ENCODE measurements around the gene SLC46A1.
"Not testable (repeated sequence)": the region's sequence is repeated elsewhere in the genome, so short reads cannot be mapped to it uniquely, and the experiment has no call there.

The SLC46A1 gene

DNA sequence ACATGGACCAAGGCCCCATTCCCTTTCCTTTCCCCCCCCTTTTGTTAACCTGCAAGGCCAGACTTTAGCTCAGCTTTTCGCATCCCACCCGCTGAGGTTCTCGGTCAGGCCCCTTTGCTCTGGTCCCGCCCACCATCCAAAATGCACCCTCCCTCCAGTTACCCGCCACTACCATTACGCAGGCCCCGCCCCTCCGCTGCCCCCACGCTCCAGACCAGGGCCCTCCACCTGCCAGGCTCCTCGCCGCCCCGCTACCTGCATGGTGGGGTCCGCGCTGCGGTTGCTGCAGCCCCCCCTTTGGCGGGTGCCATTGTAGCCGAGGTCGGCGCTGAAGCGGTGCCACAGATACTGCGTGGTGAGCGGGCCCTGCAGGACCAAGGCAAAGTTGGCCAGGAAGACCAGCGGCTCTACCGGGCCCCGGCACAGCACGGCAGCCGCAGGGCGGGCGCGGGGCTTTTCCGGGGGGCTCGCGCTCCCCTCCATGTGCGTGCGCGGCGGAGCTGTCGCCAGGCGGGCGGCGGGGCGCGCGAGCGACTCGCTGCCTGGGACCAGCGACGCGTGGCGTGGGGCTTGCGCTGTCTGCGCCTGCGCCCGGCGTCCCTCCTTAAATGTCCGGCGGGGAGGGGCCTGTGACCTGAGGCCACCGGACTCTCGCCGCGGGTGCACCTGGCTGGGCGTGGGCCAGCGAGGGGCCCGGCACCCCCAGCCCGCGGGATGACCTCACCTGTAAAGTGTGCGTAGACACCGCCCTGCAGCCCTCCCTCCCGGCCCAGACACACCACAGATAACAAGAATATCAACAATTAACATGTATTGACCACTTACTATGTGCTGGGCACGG is at the start of gene SLC46A1:
Gene SLC46A1, minus strand, starts transcription at position 581 of the 841 bp plus-strand sequence. Its CDS starts 98 bp downstream, at position 483.
- H3K9ac ChIP-seq (ENCODE audit: low read length) = no peak within 1 kb of the TSS
- H3K27me3 ChIP-seq (ENCODE audit: control insufficient read depth in 1 of 2, insufficient read depth in 2 of 2, low read length in 2 of 2) = no peaks in the 10 kb centered on the region
- H3K4me3 ChIP-seq (ENCODE audit: low read depth in 1 of 2, low read length in 2 of 2) = peak within 1 kb of the TSS; percentile 81 to 82
- peak within 1 kb of the TSS; percentile 55 for H3K27ac ChIP-seq (ENCODE audit: low read depth, low read length)
- no peaks in the 10 kb centered on the region for H3K9me3 ChIP-seq (ENCODE audit: low read length)
- peaks cover 13% of the 10 kb centered on the region for H3K36me3 ChIP-seq (ENCODE audit: insufficient read depth, low read length)
- peaks cover 19% of the 10 kb centered on the region for H3K4me1 ChIP-seq (ENCODE audit: insufficient read depth, low read length)

DNA sequence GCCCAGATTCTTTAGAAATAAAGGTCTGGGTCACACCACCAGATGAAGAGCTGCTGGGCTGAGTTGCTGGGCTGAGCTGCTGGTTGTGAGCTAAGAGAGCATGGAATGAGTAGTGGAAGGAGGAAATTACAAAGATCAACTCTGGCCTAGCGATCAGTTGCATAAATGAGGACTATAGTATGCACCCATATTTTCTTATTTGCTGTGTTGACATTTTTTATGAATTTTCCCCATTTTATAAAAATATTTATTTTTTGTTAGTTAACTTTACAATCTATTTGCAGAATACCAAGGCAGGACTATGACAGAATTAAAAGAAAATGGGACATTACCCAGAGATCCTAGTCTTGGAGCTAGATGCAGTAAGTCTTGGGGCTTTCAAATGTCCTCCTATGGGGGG is 43.8 kb upstream of the SLC46A1 start:
- H3K9ac ChIP-seq (ENCODE audit: low read length) = no peak overlapping the region
- no peaks in the 10 kb centered on the region for H3K9me3 ChIP-seq (ENCODE audit: low read length)
- no peaks in the 10 kb centered on the region for H3K27me3 ChIP-seq (ENCODE audit: control insufficient read depth in 1 of 2, insufficient read depth in 2 of 2, low read length in 2 of 2)
- H3K4me3 ChIP-seq (ENCODE audit: low read depth in 1 of 2, low read length in 2 of 2) = no peak overlapping the region
- no peak overlapping the region for H3K27ac ChIP-seq (ENCODE audit: low read depth, low read length)
- H3K4me1 ChIP-seq (ENCODE audit: insufficient read depth, low read length) = no peaks in the 10 kb centered on the region
- no peaks in the 10 kb centered on the region for H3K36me3 ChIP-seq (ENCODE audit: insufficient read depth, low read length)

DNA sequence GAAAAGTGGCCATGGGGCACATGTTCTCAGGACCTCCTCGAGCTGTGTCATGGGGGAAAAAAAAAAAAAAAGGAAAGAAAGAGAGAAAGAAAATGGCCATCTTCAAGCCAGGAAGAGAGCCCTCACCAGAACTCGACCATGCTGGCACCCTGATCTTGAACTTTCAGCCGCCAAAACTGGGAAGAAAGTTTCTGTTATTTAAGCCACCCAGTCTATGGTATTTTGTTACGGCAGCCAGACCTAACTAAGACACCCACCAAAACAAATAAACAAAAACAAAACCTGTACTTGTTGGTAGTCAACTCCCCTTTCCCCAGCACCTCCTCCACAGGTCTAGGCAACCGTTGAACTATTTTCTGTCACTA is 41.4 kb upstream of the SLC46A1 start:
- Histone ChIP-seq H3K36me3 (ENCODE audit: insufficient read depth, low read length) (no peaks in the 10 kb centered on the region), H3K27me3 (ENCODE audit: control insufficient read depth in 1 of 2, insufficient read depth in 2 of 2, low read length in 2 of 2) (no peaks in the 10 kb centered on the region), H3K9ac (ENCODE audit: low read length) (no peak overlapping the region), H3K9me3 (ENCODE audit: low read length) (no peaks in the 10 kb centered on the region), H3K4me1 (ENCODE audit: insufficient read depth, low read length) (no peaks in the 10 kb centered on the region), H3K4me3 (ENCODE audit: low read depth in 1 of 2, low read length in 2 of 2) (no peak overlapping the region), H3K27ac (ENCODE audit: low read depth, low read length) (no peak overlapping the region)

DNA sequence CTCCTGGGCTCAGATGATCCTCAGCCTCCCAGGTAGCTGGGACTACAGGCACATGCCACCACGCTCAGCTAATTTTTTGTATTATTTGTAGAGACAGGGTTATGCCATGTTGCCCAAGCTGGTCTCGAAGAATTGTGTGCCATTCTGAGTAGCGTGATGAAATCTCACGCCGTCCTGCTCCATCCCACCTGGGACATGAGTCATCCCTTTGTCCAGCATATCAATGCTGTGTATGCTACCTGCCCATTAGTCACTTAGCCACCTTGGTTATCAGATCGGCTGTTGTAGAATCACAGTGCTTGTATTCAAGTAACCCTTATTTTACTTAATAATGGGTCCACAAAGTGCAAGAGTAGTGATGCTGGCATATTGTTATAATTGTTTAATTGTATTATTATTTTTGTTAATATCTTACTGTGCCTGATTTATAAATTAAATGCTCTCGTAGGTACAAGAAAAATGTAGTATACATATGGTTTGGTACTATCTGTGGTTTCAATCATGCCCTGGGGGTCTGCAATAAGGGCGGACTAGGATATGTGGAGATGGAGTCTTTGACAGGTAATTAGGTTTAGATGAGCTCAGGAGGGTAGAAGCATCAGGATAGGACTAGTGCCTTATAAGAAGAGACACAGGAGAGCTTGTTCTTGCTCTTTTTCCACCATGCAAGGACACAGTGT is 40.8 kb upstream of the SLC46A1 start:
- no peaks in the 10 kb centered on the region for H3K36me3 ChIP-seq (ENCODE audit: insufficient read depth, low read length)
- no peak overlapping the region for H3K27ac ChIP-seq (ENCODE audit: low read depth, low read length)
- no peaks in the 10 kb centered on the region for H3K9me3 ChIP-seq (ENCODE audit: low read length)
- no peak overlapping the region for H3K9ac ChIP-seq (ENCODE audit: low read length)
- no peaks in the 10 kb centered on the region for H3K4me1 ChIP-seq (ENCODE audit: insufficient read depth, low read length)
- H3K27me3 ChIP-seq (ENCODE audit: control insufficient read depth in 1 of 2, insufficient read depth in 2 of 2, low read length in 2 of 2) = no peaks in the 10 kb centered on the region
- H3K4me3 ChIP-seq (ENCODE audit: low read depth in 1 of 2, low read length in 2 of 2) = no peak overlapping the region

DNA sequence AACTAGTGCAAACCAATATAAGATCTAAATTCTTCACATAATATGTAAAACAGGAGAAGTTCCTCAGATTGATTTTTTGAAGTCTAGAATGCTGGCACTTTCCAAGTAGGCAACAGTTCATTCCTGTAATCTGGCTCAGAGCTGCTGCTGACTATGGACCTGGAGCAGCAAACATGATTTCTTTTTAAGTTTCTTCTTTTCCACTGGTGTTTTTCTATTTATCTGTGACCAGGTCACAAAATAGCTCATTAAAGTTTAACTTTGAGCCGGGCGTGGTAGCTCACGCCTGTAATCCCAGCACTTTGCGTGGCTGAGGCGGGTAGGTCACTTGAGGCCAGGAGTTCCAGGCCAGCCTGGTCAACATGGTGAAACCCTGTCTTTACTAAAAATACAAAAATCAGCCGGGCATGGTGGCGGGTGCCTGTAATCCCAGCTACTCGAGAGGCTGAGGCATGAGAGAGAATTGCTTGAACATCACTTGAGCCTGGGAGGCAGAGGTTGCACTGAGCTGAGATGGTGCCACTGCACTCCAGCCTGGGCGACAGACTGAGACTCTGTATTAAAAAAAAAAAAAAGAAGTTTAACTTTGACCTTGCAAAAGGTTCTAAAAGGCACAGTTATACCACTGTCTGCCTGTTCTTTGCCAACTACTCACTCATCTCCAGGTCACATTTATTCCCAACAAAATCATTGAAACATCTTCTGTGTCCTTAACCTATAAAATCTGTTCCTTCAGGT is 38.1 kb upstream of the SLC46A1 start:
- no peaks in the 10 kb centered on the region for H3K36me3 ChIP-seq (ENCODE audit: insufficient read depth, low read length)
- H3K27ac ChIP-seq (ENCODE audit: low read depth, low read length) = no peak overlapping the region
- H3K4me3 ChIP-seq (ENCODE audit: low read depth in 1 of 2, low read length in 2 of 2) = no peak overlapping the region
- no peak overlapping the region for H3K9ac ChIP-seq (ENCODE audit: low read length)
- no peaks in the 10 kb centered on the region for H3K4me1 ChIP-seq (ENCODE audit: insufficient read depth, low read length)
- no peaks in the 10 kb centered on the region for H3K9me3 ChIP-seq (ENCODE audit: low read length)
- H3K27me3 ChIP-seq (ENCODE audit: control insufficient read depth in 1 of 2, insufficient read depth in 2 of 2, low read length in 2 of 2) = no peaks in the 10 kb centered on the region

DNA sequence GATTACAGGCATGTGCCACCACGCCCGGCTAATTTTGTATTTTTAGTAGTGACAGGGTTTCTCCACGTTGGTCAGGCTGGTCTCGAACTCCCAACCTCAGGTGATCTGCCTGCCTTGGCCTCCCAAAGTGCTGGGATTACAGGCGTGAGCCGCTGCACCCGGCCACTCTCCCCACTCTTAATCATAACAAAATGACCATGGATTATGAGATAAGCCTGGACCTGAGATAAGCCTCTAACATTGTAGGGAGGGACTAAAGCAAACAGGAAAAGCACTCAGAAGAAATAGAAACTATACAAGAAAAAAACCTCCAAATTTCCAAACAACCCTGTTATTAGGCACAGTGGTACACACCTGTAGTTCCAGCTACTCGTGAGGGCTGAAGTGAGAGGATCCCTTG is 28.3 kb upstream of the SLC46A1 start:
- H3K9me3 ChIP-seq (ENCODE audit: low read length); H3K4me3 ChIP-seq (ENCODE audit: low read depth in 1 of 2, low read length in 2 of 2); H3K27ac ChIP-seq (ENCODE audit: low read depth, low read length); H3K27me3 ChIP-seq (ENCODE audit: control insufficient read depth in 1 of 2, insufficient read depth in 2 of 2, low read length in 2 of 2); H3K36me3 ChIP-seq (ENCODE audit: insufficient read depth, low read length); H3K9ac ChIP-seq (ENCODE audit: low read length); H3K4me1 ChIP-seq (ENCODE audit: insufficient read depth, low read length): not testable (repeated sequence)

DNA sequence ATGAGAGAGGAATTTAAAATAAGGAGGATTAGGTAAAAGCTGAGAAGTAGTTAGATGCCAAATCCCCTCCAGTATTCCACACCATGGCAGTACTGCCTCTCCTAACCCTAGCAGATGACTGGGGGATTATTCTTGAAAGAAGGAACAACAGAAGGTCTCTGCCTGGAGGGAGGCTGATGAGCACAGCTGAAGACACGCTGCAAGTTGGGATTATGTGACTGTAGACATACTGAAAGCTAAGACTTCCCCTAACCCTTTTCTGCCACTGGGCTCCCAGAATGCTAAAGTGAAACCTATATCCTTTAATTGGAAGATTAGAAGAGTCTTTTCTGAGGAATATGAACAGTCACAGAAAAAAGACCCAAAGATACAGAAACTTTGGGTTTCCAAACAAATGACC is 27.7 kb upstream of the SLC46A1 start:
- Histone ChIP-seq H3K4me1 (ENCODE audit: insufficient read depth, low read length) (no peaks in the 10 kb centered on the region), H3K9me3 (ENCODE audit: low read length) (no peaks in the 10 kb centered on the region), H3K36me3 (ENCODE audit: insufficient read depth, low read length) (no peaks in the 10 kb centered on the region), H3K4me3 (ENCODE audit: low read depth in 1 of 2, low read length in 2 of 2) (no peak overlapping the region), H3K27ac (ENCODE audit: low read depth, low read length) (no peak overlapping the region), H3K9ac (ENCODE audit: low read length) (no peak overlapping the region), H3K27me3 (ENCODE audit: control insufficient read depth in 1 of 2, insufficient read depth in 2 of 2, low read length in 2 of 2) (no peaks in the 10 kb centered on the region)

DNA sequence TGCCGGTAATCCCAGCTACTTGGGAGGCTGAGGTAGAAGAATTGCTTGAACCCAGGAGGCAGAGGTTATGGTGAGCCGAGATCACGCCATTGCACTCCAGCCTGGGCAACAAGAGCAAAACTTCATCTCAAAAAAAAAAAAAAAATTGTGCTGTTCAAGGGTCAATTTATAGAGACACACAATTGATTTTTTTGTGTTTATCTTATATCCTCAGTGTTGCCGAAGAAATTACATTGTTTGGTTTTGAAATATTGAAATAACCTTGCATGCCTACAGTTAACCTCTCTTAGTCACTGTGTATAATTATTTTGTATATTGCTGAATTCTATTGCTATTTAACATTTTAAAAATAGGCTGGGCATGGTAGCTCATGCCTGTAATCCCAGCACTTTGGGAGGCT is 22.0 kb upstream of the SLC46A1 start:
- H3K4me1 ChIP-seq (ENCODE audit: insufficient read depth, low read length); H3K4me3 ChIP-seq (ENCODE audit: low read depth in 1 of 2, low read length in 2 of 2); H3K27ac ChIP-seq (ENCODE audit: low read depth, low read length); H3K9ac ChIP-seq (ENCODE audit: low read length); H3K9me3 ChIP-seq (ENCODE audit: low read length); H3K27me3 ChIP-seq (ENCODE audit: control insufficient read depth in 1 of 2, insufficient read depth in 2 of 2, low read length in 2 of 2); H3K36me3 ChIP-seq (ENCODE audit: insufficient read depth, low read length): not testable (repeated sequence)

DNA sequence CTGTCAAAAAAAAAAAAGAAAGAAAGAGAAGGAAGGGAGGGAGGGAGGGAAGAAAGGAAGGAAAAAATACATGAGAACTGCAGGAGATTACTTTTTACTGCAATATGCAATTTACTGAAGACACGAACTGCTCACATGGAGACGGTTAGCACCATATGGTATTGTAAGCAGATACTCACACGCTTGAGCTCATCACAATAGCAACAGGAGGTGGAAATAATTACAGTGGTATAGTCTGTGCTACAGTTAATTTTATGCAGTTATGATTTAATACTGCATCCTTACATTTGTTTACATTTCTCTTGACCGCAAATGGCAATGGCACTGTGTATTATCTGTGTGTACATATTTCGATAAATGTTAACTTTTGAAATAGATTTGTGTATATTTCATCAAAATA is 21.4 kb upstream of the SLC46A1 start:
- no peak overlapping the region for H3K27ac ChIP-seq (ENCODE audit: low read depth, low read length)
- no peak overlapping the region for H3K4me3 ChIP-seq (ENCODE audit: low read depth in 1 of 2, low read length in 2 of 2)
- no peak overlapping the region for H3K9ac ChIP-seq (ENCODE audit: low read length)
- peaks cover 0 to 7% of the 10 kb centered on the region in 2 donors for H3K27me3 ChIP-seq (ENCODE audit: control insufficient read depth in 1 of 2, insufficient read depth in 2 of 2, low read length in 2 of 2)
- no peaks in the 10 kb centered on the region for H3K9me3 ChIP-seq (ENCODE audit: low read length)
- H3K36me3 ChIP-seq (ENCODE audit: insufficient read depth, low read length) = no peaks in the 10 kb centered on the region
- H3K4me1 ChIP-seq (ENCODE audit: insufficient read depth, low read length) = no peaks in the 10 kb centered on the region

DNA sequence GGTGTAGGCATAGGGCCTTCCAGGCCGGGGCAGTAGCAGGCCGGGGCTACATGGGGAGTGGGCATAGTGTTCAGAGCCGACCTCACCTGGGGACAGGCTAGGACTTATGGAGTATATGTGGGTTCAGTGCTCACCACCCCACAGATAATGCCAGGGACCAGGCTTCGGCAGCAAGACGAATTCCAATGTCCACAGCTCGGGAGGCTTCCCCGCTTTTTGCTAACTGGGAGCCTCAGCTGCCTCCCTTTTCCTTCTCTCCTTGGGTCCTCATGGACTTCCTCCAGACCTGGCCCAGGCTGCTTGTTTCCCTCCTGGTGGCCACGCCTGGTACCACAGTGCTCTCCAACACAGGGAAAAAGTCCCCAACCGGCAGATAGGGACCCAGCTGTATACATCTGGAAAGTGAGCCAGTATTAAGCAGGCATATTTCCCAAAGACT is 20.1 kb upstream of the SLC46A1 start:
- Histone ChIP-seq H3K9me3 (ENCODE audit: low read length) (no peaks in the 10 kb centered on the region), H3K4me1 (ENCODE audit: insufficient read depth, low read length) (no peaks in the 10 kb centered on the region), H3K4me3 (ENCODE audit: low read depth in 1 of 2, low read length in 2 of 2) (no peak overlapping the region)

DNA sequence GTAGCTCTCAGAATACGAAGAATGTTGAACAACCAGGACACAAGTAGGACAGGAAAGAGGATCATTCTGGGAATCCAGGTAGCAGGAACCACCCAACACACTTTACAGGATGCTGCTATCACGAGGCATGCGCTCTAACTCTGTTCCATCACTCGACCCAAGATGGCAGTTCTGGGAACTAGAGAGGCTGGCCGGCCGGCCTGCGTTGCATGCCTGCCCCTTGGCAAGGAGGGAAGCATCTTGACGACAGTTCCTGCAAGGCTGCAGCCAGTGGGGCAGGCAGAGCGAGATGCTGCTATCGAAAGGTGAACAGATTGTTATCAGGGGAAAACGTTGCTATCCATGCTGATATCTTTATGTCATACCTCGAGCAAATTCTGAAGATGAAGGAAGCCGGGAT is 19.2 kb upstream of the SLC46A1 start:
- no peaks in the 10 kb centered on the region for H3K9me3 ChIP-seq (ENCODE audit: low read length)
- H3K27ac ChIP-seq (ENCODE audit: low read depth, low read length) = no peak overlapping the region
- H3K27me3 ChIP-seq (ENCODE audit: control insufficient read depth in 1 of 2, insufficient read depth in 2 of 2, low read length in 2 of 2) = peaks cover 0 to 7% of the 10 kb centered on the region in 2 donors

More for the DNA sequence above, 20.1 kb upstream of the SLC46A1 start:
- no peak overlapping the region for H3K9ac ChIP-seq (ENCODE audit: low read length)
- H3K27ac ChIP-seq (ENCODE audit: low read depth, low read length) = no peak overlapping the region
- H3K36me3 ChIP-seq (ENCODE audit: insufficient read depth, low read length) = no peaks in the 10 kb centered on the region
- peaks cover 0 to 7% of the 10 kb centered on the region in 2 donors for H3K27me3 ChIP-seq (ENCODE audit: control insufficient read depth in 1 of 2, insufficient read depth in 2 of 2, low read length in 2 of 2)

More for the DNA sequence above, 19.2 kb upstream of the SLC46A1 start:
- H3K4me1 ChIP-seq (ENCODE audit: insufficient read depth, low read length) = no peaks in the 10 kb centered on the region
- H3K4me3 ChIP-seq (ENCODE audit: low read depth in 1 of 2, low read length in 2 of 2) = no peak overlapping the region
- H3K9ac ChIP-seq (ENCODE audit: low read length) = no peak overlapping the region
- H3K36me3 ChIP-seq (ENCODE audit: insufficient read depth, low read length) = no peaks in the 10 kb centered on the region
